Measurements from ENCODE around the gene SLC23A2.

Gene SLC23A2

DNA sequence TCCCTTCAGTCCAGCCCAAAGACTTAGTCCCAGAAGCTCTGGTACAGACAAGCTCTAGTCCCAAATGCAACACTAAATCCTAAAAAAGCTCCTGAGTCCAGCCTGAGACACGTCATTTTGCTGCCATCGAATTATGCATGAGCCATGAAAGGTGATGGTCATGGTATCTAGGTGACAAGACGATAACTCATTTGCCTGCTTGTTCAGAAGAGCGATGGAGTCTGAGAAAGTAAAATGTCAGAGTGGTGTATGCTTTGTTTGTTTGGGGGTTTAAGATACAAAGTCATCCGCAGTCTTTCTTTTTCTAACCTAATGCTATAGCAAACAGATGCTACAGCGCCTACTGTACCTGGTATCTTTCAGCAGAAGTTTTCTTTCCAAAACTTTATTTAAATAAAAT is 54.7 kb downstream of the SLC23A2 start:
- DNase-seq (ENCODE audit: low read depth): no peak
- TF ChIP-seq CTCF (IDR thresholded peaks at IDR 0.05; ENCODE audit: insufficient read depth, low read depth, low read length, missing control alignments): no peak
- no peak overlapping the region for H3K4me3 ChIP-seq (ENCODE audit: low read depth, low read length)

GRCh38 chr20:4944518-4945313 is 56.6 kb downstream of the SLC23A2 start:
- no peak for TF ChIP-seq CTCF (IDR thresholded peaks at IDR 0.05; ENCODE audit: insufficient read depth, low read depth, low read length, missing control alignments)
- no peak for DNase-seq (ENCODE audit: low read depth)
- H3K4me3 ChIP-seq (ENCODE audit: low read depth, low read length): no peak overlapping the region

- no peak overlapping the region for H3K4me3 ChIP-seq (ENCODE audit: low read depth, low read length)
- TF ChIP-seq CTCF (IDR thresholded peaks at IDR 0.05; ENCODE audit: insufficient read depth, low read depth, low read length, missing control alignments): no peak
- no peak for DNase-seq (ENCODE audit: low read depth)
These were observed 59.0 kb downstream of the SLC23A2 start for GRCh38 chr20:4942331-4942730.

DNA sequence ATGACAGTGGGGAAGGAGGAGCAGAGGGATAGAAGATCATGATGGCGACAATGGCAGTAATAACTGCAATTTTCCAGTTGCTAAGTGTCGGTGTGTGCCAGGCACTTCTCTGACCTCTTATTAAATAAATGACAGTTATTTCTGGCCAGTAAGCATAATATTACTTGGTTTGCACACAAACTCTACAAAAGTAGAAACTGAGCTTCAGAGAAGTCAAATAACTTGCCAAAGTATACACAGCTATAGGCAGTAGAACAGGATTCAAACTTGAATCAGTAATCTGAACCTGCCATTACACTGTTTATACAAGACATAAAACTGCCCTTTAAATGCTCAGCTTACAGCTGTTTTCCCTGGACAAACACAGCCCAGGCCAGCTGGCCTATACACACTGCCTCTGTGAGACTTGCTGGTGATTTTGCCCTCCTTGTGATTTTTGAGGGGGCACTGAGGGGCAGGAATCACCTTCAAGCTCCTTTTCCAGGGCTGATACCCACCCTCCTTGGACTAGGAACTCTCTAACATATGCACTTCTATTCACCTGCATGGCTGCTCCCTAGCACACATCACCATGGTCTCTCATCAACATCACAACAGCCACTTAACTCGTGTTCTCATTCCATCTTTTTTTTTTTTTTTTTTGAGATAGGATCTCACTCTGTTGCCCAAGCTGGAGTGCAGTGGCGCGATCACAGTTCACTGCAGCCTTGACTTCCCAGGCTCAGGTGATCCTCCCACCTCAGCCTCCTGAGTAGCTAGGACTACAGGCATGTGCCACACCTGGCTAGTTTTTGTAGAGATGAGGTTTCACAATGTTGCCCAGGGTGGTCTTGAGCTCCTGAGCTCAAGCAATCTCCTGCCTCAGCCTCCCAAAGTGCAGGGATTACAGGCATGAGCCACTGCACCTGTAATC is 63.6 kb downstream of the SLC23A2 start:
- no peak overlapping the region for H3K4me3 ChIP-seq (ENCODE audit: low read depth, low read length)
- no peak for TF ChIP-seq CTCF (IDR thresholded peaks at IDR 0.05; ENCODE audit: insufficient read depth, low read depth, low read length, missing control alignments)
- DNase-seq (ENCODE audit: low read depth): no peak

DNA sequence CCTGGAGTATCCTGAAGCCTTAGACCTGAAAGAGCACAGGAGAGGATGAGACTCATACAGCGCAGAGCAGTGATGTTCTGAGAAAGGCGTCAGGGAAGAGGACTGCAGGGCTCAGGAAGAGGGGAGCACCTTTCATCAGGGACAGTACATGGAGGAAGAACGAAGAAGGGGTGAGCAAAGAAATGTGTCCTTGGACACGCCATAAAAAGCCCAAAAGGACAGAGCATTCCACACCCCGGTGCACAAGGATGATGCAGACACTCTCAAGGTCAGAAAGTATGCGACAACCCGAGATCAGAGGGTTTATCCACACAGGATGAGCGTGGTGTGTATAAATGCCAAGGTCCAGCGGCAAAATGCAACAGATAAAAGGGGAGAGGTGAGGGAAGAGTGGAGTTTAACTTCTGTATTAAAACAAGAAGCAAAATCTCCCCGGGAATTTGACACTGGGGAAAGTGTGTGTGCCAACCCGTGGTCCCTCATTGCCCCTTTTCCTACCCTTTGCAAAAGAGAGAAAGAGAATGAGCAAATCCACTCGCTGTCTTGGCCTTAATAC is 64.4 kb downstream of the SLC23A2 start:
- no peak for DNase-seq (ENCODE audit: low read depth)

DNA sequence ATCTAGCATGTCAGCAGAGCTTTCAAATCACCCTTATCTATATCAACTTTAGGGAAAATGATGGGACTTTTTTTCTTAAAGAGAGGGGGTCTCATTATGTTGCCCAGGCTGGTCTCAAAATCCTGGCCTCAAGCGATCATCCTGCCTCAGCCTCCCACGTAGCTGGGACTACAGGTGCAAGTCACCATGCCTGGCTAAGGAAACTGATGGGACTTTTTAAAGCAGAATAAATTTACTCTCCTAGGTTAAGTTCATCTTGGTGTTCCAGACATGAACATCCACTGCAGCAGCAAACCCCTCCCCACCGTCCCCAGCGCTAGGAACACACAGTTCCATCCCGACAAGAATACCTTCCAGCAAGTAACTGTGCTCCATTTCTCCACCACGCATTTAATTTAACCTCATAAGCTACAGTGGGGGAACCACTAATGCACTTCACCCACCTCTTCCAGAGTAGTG is 64.9 kb downstream of the SLC23A2 start:
- TF ChIP-seq CTCF (IDR thresholded peaks at IDR 0.05; ENCODE audit: insufficient read depth, low read depth, low read length, missing control alignments): no peak
- H3K4me3 ChIP-seq (ENCODE audit: low read depth, low read length): no peak overlapping the region
- DNase-seq (ENCODE audit: low read depth): no peak

More for the DNA sequence above, 64.4 kb downstream of the SLC23A2 start:
- H3K4me3 ChIP-seq (ENCODE audit: low read depth, low read length): no peak overlapping the region
- TF ChIP-seq CTCF (IDR thresholded peaks at IDR 0.05; ENCODE audit: insufficient read depth, low read depth, low read length, missing control alignments): no peak

Data from GM12865 (cell line).